GF-D8 (cell line): ENCODE measurements around the gene BMPR2.

Experiments used
- DNase-seq: peaks from one replicate; lab custom pipeline; 2025; lab: John Stamatoyannopoulos, UW

BMPR2 gene

GRCh38 chr2:202604699-202605098, 228.6 kb downstream of the BMPR2 start:
- no peak for DNase-seq

- no peak for DNase-seq
Measured at GRCh38 chr2:202605174-202605573, 229.0 kb downstream of the BMPR2 start.

GRCh38 chr2:202608142-202608852, 232.2 kb downstream of the BMPR2 start:
- no peak for DNase-seq

GRCh38 chr2:202609381-202610145, 233.4 kb downstream of the BMPR2 start:
- no peak for DNase-seq

GRCh38 chr2:202610380-202610779, 234.3 kb downstream of the BMPR2 start:
- no peak for DNase-seq

- no peak for DNase-seq
Measured at GRCh38 chr2:202612145-202612544, 236.0 kb downstream of the BMPR2 start.

- no peak for DNase-seq
Measured at GRCh38 chr2:202613479-202613878, 237.4 kb downstream of the BMPR2 start.
